Measurements from ENCODE around the gene ASPN. TPM values are rescaled to one million over a fixed set of nuclear protein-coding genes. Genes with fewer than 3 reads are reported as not detected.

The ASPN gene
- total RNA-seq (not detected in 2 replicates), polyA plus RNA-seq (not detected in 2 replicates), polyA minus RNA-seq (not detected in 2 replicates), Bru-seq, nascent RNA (not detected), BruChase-seq, experiment 1, labeled RNA remaining after a 6-hour chase (percentile 9 among the genes with signal in this experiment), BruChase-seq, experiment 2, labeled RNA remaining after a 2-hour chase (not detected)
- polyA plus RNA-seq (2011; cell fraction: cytosol; rRNA removed), result not detected in 2 replicates
- not detected in 2 replicates for polyA plus RNA-seq (2011; cell fraction: nucleus; rRNA removed)
- not detected in 2 replicates for polyA plus RNA-seq (2012)
- not detected for polyA minus RNA-seq (2011; cell fraction: cytosol; rRNA and poly(A)+ RNA removed)
- not detected in 2 replicates for polyA minus RNA-seq (2011; cell fraction: nucleus; rRNA and poly(A)+ RNA removed)
- long read RNA-seq, result 0 reads

GRCh38 chr9:92482329-92482728 is at the start of gene ASPN:
Gene ASPN (minus strand): TSS chr9:92482506.
- no peaks in the 10 kb centered on the region for H3K79me2 ChIP-seq (ENCODE audit: control insufficient read depth, insufficient read depth, low read length)
- no peak within 1 kb of the TSS for H3K9ac ChIP-seq (replicated peaks; ENCODE audit: extremely low read depth, insufficient read depth, low read length)
- no peaks in the 10 kb centered on the region for H3K9me3 ChIP-seq (replicated peaks; ENCODE audit: control insufficient read depth, insufficient read depth, low read length)
- no peaks in the 10 kb centered on the region for H4K20me1 ChIP-seq (replicated peaks; ENCODE audit: control insufficient read depth, extremely low read depth, insufficient read depth, low read length)
- TF ChIP-seq JUN (IDR thresholded peaks at IDR 0.05; ENCODE audit: borderline replicate concordance, insufficient read depth, insufficient read length, low read depth), result no peak
- no peak for TF ChIP-seq POLR2AphosphoS5 (IDR thresholded peaks at IDR 0.05; ENCODE audit: insufficient read depth, low read depth, low read length)
- no peak within 1 kb of the TSS for H3K4me3 ChIP-seq (replicated peaks in 1 of 3; ENCODE audit: insufficient read depth in 1 of 3, low read depth in 1 of 3, low read length in 3 of 3)
- peak within 1 kb of the TSS; percentile 17 for H3K4me2 ChIP-seq (ENCODE audit: insufficient read depth, low read length)
- BruUV-seq (replicated peaks), result no TSS peak
- ChIA-PET CTCF (no interaction called here), POLR2A (no interaction called here)
- dilution Hi-C loops (cut with MboI; ENCODE audit: extremely low pct_ligation_motif_present, low sequenced_read_pairs), result no loop called here
- no peaks in the 10 kb centered on the region for H3K27me3 ChIP-seq (ENCODE audit: control insufficient read depth in 2 of 2, insufficient read depth in 2 of 2, low read length in 2 of 2)
- H3K4me1 ChIP-seq (ENCODE audit: control insufficient read depth, extremely low read depth, insufficient read depth, low read length), result peaks cover 29% of the 10 kb centered on the region
- intact Hi-C loops (cut with micrococcal nuclease), result loop anchor here (10.0 kb wide), 1 partner anchor 48 kb away; no protein-coding TSS in a partner anchor
- DNase-seq (ENCODE audit: low read depth, low spot score) (no peak), FAIRE-seq (no peak)
- H3K36me3 ChIP-seq (ENCODE audit: control insufficient read depth in 2 of 2, extremely low read depth in 1 of 2, insufficient read depth in 2 of 2, low read length in 2 of 2), result no peaks in the 10 kb centered on the region
- no peak within 1 kb of the TSS for H2AFZ ChIP-seq (ENCODE audit: low read depth, low read length)
- H3K27ac ChIP-seq (ENCODE audit: insufficient read depth, low read depth, low read length), result no peak within 1 kb of the TSS
- H3K9me1 ChIP-seq (replicated peaks; ENCODE audit: control insufficient read depth, extremely low read depth, insufficient read depth, low read length), result no peaks in the 10 kb centered on the region

- intact Hi-C loops (cut with micrococcal nuclease), result no loop called here
- CTCF ChIA-PET, result no interaction called here
- no peak overlapping the region for H3K4me3 ChIP-seq (replicated peaks in 1 of 3; ENCODE audit: insufficient read depth in 1 of 3, low read depth in 1 of 3, low read length in 3 of 3)
- dilution Hi-C loops (cut with MboI; ENCODE audit: extremely low pct_ligation_motif_present, low sequenced_read_pairs), result no loop called here
- no TSS peak for BruUV-seq (replicated peaks)
- H3K36me3 ChIP-seq (ENCODE audit: control insufficient read depth in 2 of 2, extremely low read depth in 1 of 2, insufficient read depth in 2 of 2, low read length in 2 of 2), result no peaks in the 10 kb centered on the region
- no peak for FAIRE-seq
- H3K4me2 ChIP-seq (ENCODE audit: insufficient read depth, low read length), result no peak overlapping the region
- H3K9ac ChIP-seq (replicated peaks; ENCODE audit: extremely low read depth, insufficient read depth, low read length), result no peak overlapping the region
- H3K27ac ChIP-seq (ENCODE audit: insufficient read depth, low read depth, low read length), result no peak overlapping the region
- no peaks in the 10 kb centered on the region for H3K79me2 ChIP-seq (ENCODE audit: control insufficient read depth, insufficient read depth, low read length)
- no peak overlapping the region for H2AFZ ChIP-seq (ENCODE audit: low read depth, low read length)
- no peaks in the 10 kb centered on the region for H3K27me3 ChIP-seq (ENCODE audit: control insufficient read depth in 2 of 2, insufficient read depth in 2 of 2, low read length in 2 of 2)
- no peaks in the 10 kb centered on the region for H3K9me1 ChIP-seq (replicated peaks; ENCODE audit: control insufficient read depth, extremely low read depth, insufficient read depth, low read length)
- H3K4me1 ChIP-seq (ENCODE audit: control insufficient read depth, extremely low read depth, insufficient read depth, low read length), result no peaks in the 10 kb centered on the region
- no peak for DNase-seq (ENCODE audit: low read depth, low spot score)
- POLR2A ChIA-PET, result no interaction called here
- H3K9me3 ChIP-seq (replicated peaks; ENCODE audit: control insufficient read depth, insufficient read depth, low read length), result no peaks in the 10 kb centered on the region
- no peak for TF ChIP-seq GATA2 (IDR thresholded peaks at IDR 0.05; ENCODE audit: insufficient read depth, insufficient read length, low read depth, low read length)
- no peak for TF ChIP-seq CTCF (IDR thresholded peaks at IDR 0.05; ENCODE audit: extremely low read depth in 1 of 2, insufficient read depth in 1 of 2, low read depth in 1 of 2, low read length in 2 of 2)
- no peak for TF ChIP-seq POLR2AphosphoS5 (IDR thresholded peaks at IDR 0.05; ENCODE audit: insufficient read depth, low read depth, low read length)
- H4K20me1 ChIP-seq (replicated peaks; ENCODE audit: control insufficient read depth, extremely low read depth, insufficient read depth, low read length), result no peaks in the 10 kb centered on the region
These were observed 48.6 kb upstream of the ASPN start for GRCh38 chr9:92530893-92531292.

Measured in endothelial cell of umbilical vein (primary cell).